IPS-NIHi7 (cell line): ENCODE data around the gene CA7.

Experiments used
- DNase-seq: peaks from one replicate; pipeline ENCODE4 v3.0.0; 2012; ENCODE audit warnings: mixed read lengths; ENCODE audit errors: extremely low spot score

CA7 gene

GRCh38 chr16:66898207-66898606 lies 54.0 kb downstream of the CA7 start:
- DNase-seq = no peak

GRCh38 chr16:66898933-66899309 lies 54.7 kb downstream of the CA7 start:
- no peak for DNase-seq

- DNase-seq = no peak
These were observed 55.2 kb downstream of the CA7 start for GRCh38 chr16:66899310-66899944.

GRCh38 chr16:66899945-66900710 lies 55.9 kb downstream of the CA7 start:
- DNase-seq = peak; percentile 56

- DNase-seq = no peak
These were observed 56.7 kb downstream of the CA7 start for GRCh38 chr16:66900721-66901441.

- no peak for DNase-seq
These were observed 57.4 kb downstream of the CA7 start for GRCh38 chr16:66901626-66902025.

- no peak for DNase-seq
These were observed 58.7 kb downstream of the CA7 start for GRCh38 chr16:66902648-66903543.
